ENCODE results near the gene SPACA4. TPM values are rescaled to one million over a fixed set of nuclear protein-coding genes. Genes with fewer than 3 reads are reported as not detected.

Gene SPACA4
- total RNA-seq, 1 donor from 2014 or later = not detected

DNA sequence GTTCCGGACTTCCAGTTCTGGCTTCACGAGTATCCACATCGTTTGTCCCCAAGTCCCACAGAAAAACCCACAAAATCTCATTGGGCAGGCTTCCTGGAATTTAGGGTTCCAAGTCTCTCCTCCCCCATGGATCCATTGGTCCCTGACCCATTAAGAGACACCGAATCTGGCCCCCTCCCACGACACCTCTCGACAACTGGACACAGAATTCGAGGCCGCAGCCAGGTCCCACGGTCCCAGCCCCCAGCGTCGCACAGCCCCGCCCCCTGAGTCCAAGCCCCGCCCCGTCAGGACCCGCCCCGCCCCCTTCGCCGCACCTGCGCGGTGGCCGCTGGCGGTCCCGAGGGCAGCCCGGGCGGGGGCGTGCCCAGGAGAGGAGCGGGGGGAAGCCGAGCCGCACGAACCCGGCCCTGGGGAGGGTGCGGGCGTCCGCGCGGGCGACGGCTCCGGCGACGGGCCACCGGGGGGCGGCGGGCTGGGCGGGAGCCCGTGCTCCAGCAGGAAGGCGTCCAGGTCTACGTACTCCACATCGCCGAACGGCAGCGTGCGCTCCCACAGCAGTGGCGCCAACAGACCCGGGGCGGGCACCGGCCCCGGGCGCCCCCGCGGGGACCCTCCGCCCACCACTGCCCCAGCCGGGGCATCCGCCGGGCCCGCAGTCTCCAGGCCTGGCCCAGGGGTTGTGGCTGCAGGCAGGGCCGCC, 28.9 kb downstream of the SPACA4 start:
- Histone ChIP-seq H2AFZ (replicated peaks) (no peak overlapping the region), H3K27ac (no peak overlapping the region), H3K79me2 (ENCODE audit: low read depth) (peaks cover 10% of the 10 kb centered on the region), H3K27me3 (no peaks in the 10 kb centered on the region), H3F3A (ENCODE audit: low read depth) (peaks cover 64% of the 10 kb centered on the region), H3K9ac (peak overlapping the region; percentile 40), H3K4me3 (peak overlapping the region; percentile 87), H3K4me1 (peaks cover 25% of the 10 kb centered on the region), H3K9me3 (ENCODE audit: low read depth) (no peaks in the 10 kb centered on the region), H3K36me3 (no peaks in the 10 kb centered on the region), H4K20me1 (ENCODE audit: low read depth) (peaks cover 30% of the 10 kb centered on the region), H3K4me2 (peak overlapping the region; percentile 98)
- peaks cover 8% of the 10 kb centered on the region for H3K27me3 Mint-ChIP-seq (ENCODE audit: insufficient read depth, low read depth)
- no peak overlapping the region for H3K27ac Mint-ChIP-seq
- H3K4me3 Mint-ChIP-seq = peak overlapping the region; percentile 90
- peaks cover 8% of the 10 kb centered on the region for H3K36me3 Mint-ChIP-seq
- H3K9me3 Mint-ChIP-seq = no peaks in the 10 kb centered on the region
- TF ChIP-seq, protein P1, sequence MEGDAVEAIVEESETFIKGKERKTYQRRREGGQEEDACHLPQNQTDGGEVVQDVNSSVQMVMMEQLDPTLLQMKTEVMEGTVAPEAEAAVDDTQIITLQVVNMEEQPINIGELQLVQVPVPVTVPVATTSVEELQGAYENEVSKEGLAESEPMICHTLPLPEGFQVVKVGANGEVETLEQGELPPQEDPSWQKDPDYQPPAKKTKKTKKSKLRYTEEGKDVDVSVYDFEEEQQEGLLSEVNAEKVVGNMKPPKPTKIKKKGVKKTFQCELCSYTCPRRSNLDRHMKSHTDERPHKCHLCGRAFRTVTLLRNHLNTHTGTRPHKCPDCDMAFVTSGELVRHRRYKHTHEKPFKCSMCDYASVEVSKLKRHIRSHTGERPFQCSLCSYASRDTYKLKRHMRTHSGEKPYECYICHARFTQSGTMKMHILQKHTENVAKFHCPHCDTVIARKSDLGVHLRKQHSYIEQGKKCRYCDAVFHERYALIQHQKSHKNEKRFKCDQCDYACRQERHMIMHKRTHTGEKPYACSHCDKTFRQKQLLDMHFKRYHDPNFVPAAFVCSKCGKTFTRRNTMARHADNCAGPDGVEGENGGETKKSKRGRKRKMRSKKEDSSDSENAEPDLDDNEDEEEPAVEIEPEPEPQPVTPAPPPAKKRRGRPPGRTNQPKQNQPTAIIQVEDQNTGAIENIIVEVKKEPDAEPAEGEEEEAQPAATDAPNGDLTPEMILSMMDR (IDR thresholded peaks at IDR 0.05) = no peak
- TF ChIP-seq EZH2phosphoT487 (IDR thresholded peaks at IDR 0.05) = no peak
- TF ChIP-seq EZH2 (IDR thresholded peaks at IDR 0.05) = no peak
- peak; percentile 90 for DNase-seq (ENCODE audit: low spot score)
- H3K4me1 Mint-ChIP-seq = peaks cover 68% of the 10 kb centered on the region

DNA sequence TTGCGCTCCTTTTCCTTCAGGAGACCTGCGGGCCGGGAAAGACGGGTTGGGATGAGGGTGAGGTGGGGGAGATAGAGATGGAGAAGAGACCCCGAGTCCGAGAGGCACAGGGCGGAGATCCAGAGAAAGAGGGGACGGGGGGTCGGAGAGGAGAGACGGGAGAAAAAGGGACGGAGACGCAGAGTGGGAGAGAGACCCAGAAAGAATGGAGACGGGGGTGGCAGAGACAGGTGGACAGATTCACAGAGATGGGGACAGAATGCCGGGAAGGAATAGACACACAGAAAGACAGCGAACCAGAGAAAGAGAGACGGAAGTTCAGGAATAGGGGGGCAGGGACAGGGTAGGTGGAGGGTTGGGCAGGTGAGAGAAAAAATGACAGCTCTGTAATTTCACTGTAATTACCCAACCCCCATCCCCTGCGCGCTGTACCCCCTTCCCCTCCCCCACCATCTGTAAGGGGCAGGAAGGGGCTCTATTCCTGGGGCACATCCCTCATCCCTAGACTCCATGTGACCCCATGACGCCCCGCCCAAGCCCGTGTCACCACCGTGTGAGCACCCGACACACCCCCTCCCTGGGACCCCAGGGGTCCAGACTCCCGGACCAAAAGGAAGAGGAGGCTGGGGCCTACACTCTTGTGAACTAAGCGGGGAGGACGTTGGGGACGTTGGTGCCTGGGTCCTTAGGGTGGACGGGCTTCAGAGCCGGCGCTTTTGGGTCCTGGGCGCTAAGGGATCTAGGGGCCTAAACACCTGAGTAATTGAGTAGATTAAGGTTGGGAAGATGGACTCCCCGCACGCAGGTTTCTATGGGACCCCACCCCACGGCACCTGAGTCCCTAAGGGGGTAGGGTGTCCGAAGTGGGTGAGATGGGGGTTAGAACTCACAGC, 29.7 kb downstream of the SPACA4 start:
- no peak overlapping the region for H2AFZ ChIP-seq (replicated peaks)
- DNase-seq (ENCODE audit: low spot score) = peak; percentile 46
- no peaks in the 10 kb centered on the region for H3K27me3 ChIP-seq
- H3K4me1 ChIP-seq = peaks cover 17% of the 10 kb centered on the region
- peaks cover 8% of the 10 kb centered on the region for H3K36me3 Mint-ChIP-seq
- no peak overlapping the region for H3K27ac ChIP-seq
- H3K36me3 ChIP-seq = no peaks in the 10 kb centered on the region
- TF ChIP-seq, protein P1 (IDR thresholded peaks at IDR 0.05) = no peak
- TF ChIP-seq EZH2phosphoT487 (IDR thresholded peaks at IDR 0.05) = no peak
- no peak for TF ChIP-seq EZH2 (IDR thresholded peaks at IDR 0.05)
- peaks cover 10% of the 10 kb centered on the region for H3K79me2 ChIP-seq (ENCODE audit: low read depth)
- peaks cover 56% of the 10 kb centered on the region for H3F3A ChIP-seq (ENCODE audit: low read depth)
- H4K20me1 ChIP-seq (ENCODE audit: low read depth) = peaks cover 26% of the 10 kb centered on the region
- H3K27me3 Mint-ChIP-seq (ENCODE audit: insufficient read depth, low read depth) = peaks cover 8% of the 10 kb centered on the region
- H3K27ac Mint-ChIP-seq = no peak overlapping the region
- H3K9ac ChIP-seq = peak overlapping the region; percentile 40
- H3K4me3 Mint-ChIP-seq = peak overlapping the region; percentile 90
- H3K4me2 ChIP-seq = peak overlapping the region; percentile 98
- peaks cover 60% of the 10 kb centered on the region for H3K4me1 Mint-ChIP-seq
- H3K9me3 ChIP-seq (ENCODE audit: low read depth) = no peaks in the 10 kb centered on the region
- no peaks in the 10 kb centered on the region for H3K9me3 Mint-ChIP-seq
- H3K4me3 ChIP-seq = peak overlapping the region; percentile 87

DNA sequence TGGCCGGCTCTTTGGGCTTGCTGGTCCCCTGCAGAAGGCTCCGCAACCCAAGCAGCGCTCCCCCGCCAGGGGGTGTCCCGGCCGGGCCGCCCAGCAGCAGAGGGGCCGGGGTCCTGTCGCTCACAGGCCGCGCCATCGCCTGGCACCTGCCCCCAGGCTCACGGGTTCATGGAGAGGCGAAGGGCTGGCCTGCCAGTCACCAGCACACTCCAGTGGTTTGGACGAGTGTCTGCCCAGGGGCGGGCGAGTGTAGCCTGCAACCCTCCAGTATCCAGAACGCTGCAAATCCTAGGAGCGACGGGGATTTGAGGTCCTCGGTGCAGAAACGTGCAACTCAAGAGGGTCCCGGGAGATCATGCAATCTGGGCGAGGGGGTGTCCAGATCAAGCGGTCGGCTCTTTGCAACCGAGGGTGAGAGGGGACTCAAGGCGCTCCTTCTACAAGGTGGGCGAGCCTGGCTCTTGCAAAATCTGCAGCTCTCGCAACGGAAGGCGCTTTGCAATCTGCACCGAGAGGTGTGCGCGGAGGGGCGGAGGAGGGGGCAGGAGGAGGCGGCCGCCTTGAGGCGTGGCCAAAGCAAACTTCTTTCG, 30.4 kb downstream of the SPACA4 start, which contains the start of gene DBP:
Gene DBP, minus strand, starts transcription at position 521 of the 590 bp plus-strand sequence. Its CDS starts 385 bp downstream, at position 136.
- Mint-ChIP-seq H3K27me3 (ENCODE audit: insufficient read depth, low read depth) (peaks cover 4% of the 10 kb centered on the region), H3K36me3 (peaks cover 8% of the 10 kb centered on the region), H3K9me3 (no peaks in the 10 kb centered on the region), H3K4me1 (peaks cover 53% of the 10 kb centered on the region), H3K4me3 (peak within 1 kb of the TSS; percentile 90), H3K27ac (peak within 1 kb of the TSS; percentile 97)
- Histone ChIP-seq H3K9ac (peak within 1 kb of the TSS; percentile 27), H3K27me3 (no peaks in the 10 kb centered on the region), H4K20me1 (ENCODE audit: low read depth) (peaks cover 21% of the 10 kb centered on the region), H3K9me3 (ENCODE audit: low read depth) (no peaks in the 10 kb centered on the region), H2AFZ (replicated peaks) (no peak within 1 kb of the TSS), H3K4me2 (peak within 1 kb of the TSS; percentile 98), H3K79me2 (ENCODE audit: low read depth) (peaks cover 10% of the 10 kb centered on the region), H3K4me3 (peak within 1 kb of the TSS; percentile 87), H3K4me1 (peaks cover 17% of the 10 kb centered on the region), H3K36me3 (no peaks in the 10 kb centered on the region), H3F3A (ENCODE audit: low read depth) (peaks cover 49% of the 10 kb centered on the region), H3K27ac (peak within 1 kb of the TSS; percentile 76)
- DNase-seq (ENCODE audit: low spot score) = no peak
- TF ChIP-seq EZH2 (IDR thresholded peaks at IDR 0.05) = peak; percentile 25
- TF ChIP-seq, protein P1 (IDR thresholded peaks at IDR 0.05) = peak; percentile 15
- no peak for TF ChIP-seq EZH2phosphoT487 (IDR thresholded peaks at IDR 0.05)

Measured in neural progenitor cell (in vitro differentiated cells).